GM12874 (cell line): ENCODE measurements around the gene ACTR1A.

Experiments used
- CTCF ChIP-seq: IDR thresholded peaks from 2 replicates; pipeline ENCODE4 v1.5.1; 2011; ENCODE audit warnings: low read depth, mild to moderate bottlenecking, control low read depth, low read length, moderate library complexity; ENCODE audit not compliant: insufficient read depth

Gene ACTR1A

GRCh38 chr10:102504179-102504975 is 1.9 kb upstream of the ACTR1A start:
- no peak for TF ChIP-seq CTCF

GRCh38 chr10:102503264-102504178 is 1.0 kb upstream of the ACTR1A start, which contains the start of gene SUFU:
TSS of gene SUFU (plus strand) at chr10:102503972. CDS start at chr10:102504153, 181 bp downstream.
- TF ChIP-seq CTCF = peak; percentile 83

- TF ChIP-seq CTCF = no peak
These were observed 529 bp downstream of the ACTR1A start for GRCh38 chr10:102502029-102502336.

- no peak for TF ChIP-seq CTCF
These were observed 1.1 kb downstream of the ACTR1A start for GRCh38 chr10:102501201-102502028.

GRCh38 chr10:102499356-102499755 is 3.2 kb downstream of the ACTR1A start:
- TF ChIP-seq CTCF = no peak

GRCh38 chr10:102497545-102497944 is 5.0 kb downstream of the ACTR1A start:
- TF ChIP-seq CTCF = no peak

- TF ChIP-seq CTCF = no peak
These were observed 8.7 kb downstream of the ACTR1A start for GRCh38 chr10:102493771-102494170.
